Esophagus muscularis mucosa (tissue), 4 donors: ENCODE data around the gene CHPT1.

Experiments
- CTCF ChIP-seq, 3 experiments: fragments of 200-600 bp in 2 of 3; fragments of 450-650 bp in 1 of 3; sonication (generic) in 2 of 3; IDR thresholded peaks; one replicate each; pipeline ENCODE4 v1.5.1; 2017 to 2019; ENCODE audit warnings: antibody characterized with exemption in 3 of 3, mild to moderate bottlenecking in 2 of 3, moderate library complexity in 1 of 3
- EP300 ChIP-seq: sonication (generic); formaldehyde crosslinking; IDR thresholded peaks from one replicate; pipeline ENCODE4 v1.6.1; 2017; ENCODE audit warnings: antibody characterized with exemption
- POLR2A ChIP-seq: fragments of 450-650 bp; IDR thresholded peaks from one replicate; pipeline ENCODE4 v1.6.1; 2017; ENCODE audit warnings: antibody characterized with exemption, moderate library complexity, mild to moderate bottlenecking, low read depth
- POLR2AphosphoS5 ChIP-seq, 2 donors: sonication (generic); formaldehyde crosslinking; IDR thresholded peaks; one replicate each; pipeline ENCODE4 v1.6.1; 2017; ENCODE audit warnings: antibody characterized with exemption in 2 of 2

GRCh38 chr12:101686176-101686575, 11.3 kb upstream of the CHPT1 start:
- TF ChIP-seq CTCF (IDR thresholded peaks at IDR 0.05) (no peak), POLR2A (no peak), POLR2AphosphoS5 (IDR thresholded peaks at IDR 0.05) (no peak), EP300 (no peak)
